Right renal cortex interstitium (tissue), 3 donors: ENCODE results near the gene DHX38. TPM values are rescaled to one million over a fixed set of nuclear protein-coding genes. Genes with fewer than 3 reads are reported as not detected.

Experiments used
- DNase-seq, 3 donors: peaks; one replicate each; pipeline ENCODE4 v3.0.0-alpha.2; 2013; ENCODE audit warnings: low read depth in 3 of 3, low spot score in 2 of 3
- polyA plus RNA-seq, 3 donors: library from polyadenylated mRNA; unstranded; fragments of 120-200 nt; gene quantifications; one replicate each; pipeline ENCODE4 v1.2.1, GENCODE V29; 2013; ENCODE audit not compliant: insufficient read length in 3 of 3

The DHX38 gene
- polyA plus RNA-seq, 3 donors, result 60.9 to 70.1 (median 64.5) TPM

- no peak for DNase-seq
Measured at GRCh38 chr16:72083778-72084404, 9.8 kb upstream of the DHX38 start.

- no peak for DNase-seq
Measured at GRCh38 chr16:72084445-72084844, 9.2 kb upstream of the DHX38 start.

- no peak for DNase-seq
Measured at GRCh38 chr16:72085002-72085401, 8.6 kb upstream of the DHX38 start.

DNA sequence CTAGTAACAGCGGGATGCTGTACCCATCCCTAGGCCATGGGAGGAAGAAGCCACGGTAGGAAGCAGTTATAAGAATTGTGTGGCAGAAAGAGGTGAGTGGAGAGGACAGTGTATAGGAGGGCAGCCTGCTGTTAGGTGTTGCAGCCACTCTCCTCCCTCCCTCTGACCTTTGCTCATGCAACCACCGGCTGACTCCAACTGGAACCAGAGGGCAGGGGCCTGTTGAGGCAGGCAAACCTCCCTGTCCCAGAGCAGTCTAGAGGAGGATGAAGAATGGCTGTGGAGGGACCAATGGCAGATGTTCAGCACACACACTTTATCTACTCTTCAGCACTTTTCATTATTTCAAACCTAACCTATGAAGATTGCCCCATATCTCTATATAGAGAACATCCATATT lies 2.4 kb upstream of the DHX38 start:
- DNase-seq, result no peak

DNA sequence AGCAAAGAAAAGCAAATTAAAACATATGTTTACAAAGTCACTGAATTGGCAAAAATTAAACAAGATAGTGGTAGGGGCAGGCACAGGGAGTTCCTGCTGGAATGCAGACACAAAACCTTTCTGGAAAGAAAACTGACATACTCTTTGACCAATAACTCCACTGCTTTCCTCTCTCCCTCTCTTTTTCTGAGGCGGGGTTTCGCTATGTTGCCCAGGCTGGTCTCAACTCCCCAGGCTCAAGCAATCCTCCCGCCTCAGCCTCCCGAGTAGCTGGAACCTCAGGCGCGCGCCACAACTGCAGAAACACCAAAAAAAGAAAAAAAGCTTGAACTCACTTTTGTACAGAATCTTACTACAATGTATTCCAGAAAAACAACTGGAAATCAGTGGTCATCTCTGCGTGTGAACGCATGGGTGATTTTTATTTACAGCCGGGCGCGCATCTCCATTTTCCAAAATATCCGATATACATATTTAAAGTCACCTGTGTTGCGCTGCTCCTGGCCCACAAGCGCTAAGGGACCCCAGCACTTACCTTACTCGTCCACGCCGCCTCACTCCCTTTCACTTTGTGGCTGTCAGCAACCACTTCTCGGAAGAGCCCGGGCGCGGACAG lies 707 bp upstream of the DHX38 start:
- DNase-seq, result peak in 1 of 3 donors; percentile 3

DNA sequence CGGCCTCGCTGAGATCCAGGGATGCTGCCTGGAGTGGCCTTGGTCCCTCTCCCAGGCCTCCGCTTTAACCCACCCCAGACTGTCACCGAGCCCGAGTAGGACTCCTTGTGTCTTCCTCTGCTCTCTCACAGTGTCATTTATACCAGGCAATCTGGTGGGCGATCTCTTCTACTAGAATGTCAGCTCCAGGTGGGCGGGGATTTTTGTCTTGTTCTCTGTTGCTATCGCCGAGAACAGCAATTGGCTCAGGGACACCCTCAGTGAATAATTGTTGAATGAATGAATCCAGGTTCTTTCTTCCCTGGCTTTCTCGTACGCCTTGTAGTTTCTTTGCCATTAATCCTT lies 591 bp downstream of the DHX38 start:
- DNase-seq, result no peak

- DNase-seq, result no peak
Measured at GRCh38 chr16:72098936-72099335, 5.3 kb downstream of the DHX38 start.

- DNase-seq, result peak in 2 of 3 donors; percentile 10 to 13
Measured at GRCh38 chr16:72099377-72099818, 5.8 kb downstream of the DHX38 start.

- no peak for DNase-seq
Measured at GRCh38 chr16:72101195-72101594, 7.5 kb downstream of the DHX38 start.

GRCh38 chr16:72104905-72105304 lies 11.3 kb downstream of the DHX38 start:
- no peak for DNase-seq

GRCh38 chr16:72105978-72106377 lies 12.3 kb downstream of the DHX38 start:
- no peak for DNase-seq

GRCh38 chr16:72107371-72107770 lies 13.7 kb downstream of the DHX38 start:
- DNase-seq, result no peak

DNA sequence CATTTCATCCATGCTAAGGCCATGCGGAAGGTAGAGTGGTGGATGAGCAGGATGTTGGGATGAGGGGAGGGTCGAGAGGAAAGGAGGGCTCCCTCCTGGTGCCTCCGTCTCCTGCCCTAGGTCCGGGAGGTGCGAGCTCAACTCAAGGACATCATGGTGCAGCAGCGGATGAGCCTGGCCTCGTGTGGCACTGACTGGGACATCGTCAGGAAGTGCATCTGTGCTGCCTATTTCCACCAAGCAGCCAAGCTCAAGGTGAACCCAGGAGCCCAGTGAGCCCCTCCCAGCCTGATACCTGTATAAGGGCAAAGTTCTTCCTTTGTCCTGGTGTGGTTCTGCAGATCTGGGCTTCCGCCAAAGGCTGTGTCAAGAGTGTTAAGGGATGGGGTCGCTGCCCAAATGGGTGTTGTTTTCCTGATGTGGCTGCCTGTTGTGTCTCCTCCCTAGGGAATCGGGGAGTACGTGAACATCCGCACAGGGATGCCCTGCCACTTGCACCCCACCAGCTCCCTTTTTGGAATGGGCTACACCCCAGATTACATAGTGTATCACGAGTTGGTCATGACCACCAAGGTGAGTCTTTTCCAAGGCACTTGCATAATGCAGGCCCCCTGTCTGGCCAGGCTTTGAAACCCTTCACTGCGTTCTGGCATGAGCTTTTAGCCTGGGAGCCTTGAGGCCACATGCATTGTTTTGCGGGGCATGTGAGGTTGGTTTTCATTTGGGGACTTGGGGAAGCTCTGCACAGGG lies 14.9 kb downstream of the DHX38 start:
- no peak for DNase-seq

GRCh38 chr16:72109300-72109699 lies 15.7 kb downstream of the DHX38 start:
- DNase-seq, result no peak

- no peak for DNase-seq
Measured at GRCh38 chr16:72109966-72110530, 16.4 kb downstream of the DHX38 start.

DNA sequence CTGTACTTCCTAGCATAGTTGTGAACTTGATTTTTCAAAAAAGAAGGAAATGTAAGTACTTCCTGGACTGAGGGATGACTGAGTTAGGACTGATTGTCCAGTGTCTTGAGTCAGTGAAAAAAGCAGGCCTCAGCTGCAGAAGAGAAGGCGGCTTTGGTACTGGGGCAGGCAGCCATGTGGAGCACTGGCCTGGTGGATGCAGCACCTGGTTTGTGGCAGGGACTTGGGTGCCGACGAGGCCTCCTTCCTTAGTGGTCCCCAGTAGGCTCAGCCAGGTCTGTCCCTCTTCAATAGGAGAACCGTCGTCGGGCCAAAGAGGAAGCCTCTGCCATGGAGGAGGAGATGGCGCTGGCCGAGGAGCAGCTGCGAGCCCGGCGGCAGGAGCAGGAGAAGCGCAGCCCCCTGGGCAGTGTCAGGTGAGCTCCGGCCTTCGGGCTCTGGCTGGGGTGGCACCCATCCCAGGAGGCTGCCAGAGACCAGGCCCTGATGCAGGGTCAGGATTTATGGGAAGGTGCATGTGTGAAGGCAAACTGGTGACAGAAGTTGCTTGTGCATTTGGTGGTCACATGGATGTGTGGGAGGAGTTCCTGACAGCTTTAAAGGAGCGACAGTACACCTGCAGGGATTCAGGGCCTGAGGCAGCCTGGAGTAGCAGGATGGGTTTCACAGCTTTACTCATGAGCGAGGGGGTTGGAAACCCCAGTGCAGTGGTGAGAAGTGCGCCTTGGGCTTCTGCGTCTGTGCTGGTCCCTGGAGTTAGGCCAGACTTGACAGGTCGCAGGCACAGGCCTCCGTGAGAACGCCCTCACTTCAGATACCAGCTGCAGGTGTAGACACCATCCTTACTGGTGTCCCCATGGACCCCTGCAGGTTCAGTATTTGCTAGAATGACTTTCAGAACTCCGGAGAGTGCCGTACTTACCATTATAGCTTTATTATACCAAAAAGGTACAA lies 17.3 kb downstream of the DHX38 start:
- DNase-seq, result no peak

GRCh38 chr16:72111657-72112451 lies 18.2 kb downstream of the DHX38 start:
- no peak for DNase-seq

DNA sequence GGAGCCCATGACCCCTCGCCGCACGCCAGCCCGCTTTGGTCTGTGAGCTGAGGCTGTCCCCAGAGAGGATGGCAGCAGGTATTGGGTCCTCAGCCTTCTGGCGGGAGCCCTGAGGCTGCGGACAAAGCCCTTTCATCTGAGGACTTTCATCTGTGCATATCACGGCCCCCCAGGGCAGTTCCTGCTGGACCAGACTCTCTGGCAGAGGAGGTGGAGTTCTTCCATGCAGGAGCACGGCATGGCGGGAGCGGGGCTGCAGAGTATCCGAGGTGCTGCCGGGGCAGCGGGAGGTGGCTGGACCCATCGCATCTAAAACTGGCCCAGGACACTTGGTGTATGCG lies 18.8 kb downstream of the DHX38 start:
- DNase-seq, result no peak

GRCh38 chr16:72112906-72113615 lies 19.4 kb downstream of the DHX38 start:
- no peak for DNase-seq
